Loucy (cell line): ENCODE results near the gene KRT26.

Experiments
- H2AFZ ChIP-seq: fragments of 200-600 bp; sonication (generic); 2 replicates; pipeline ENCODE4 v1.6.0; 2016; ENCODE audit warnings: antibody characterized with exemption, mild to moderate bottlenecking, low read length, moderate library complexity
- H3F3A ChIP-seq: fragments of 200-600 bp; 2 replicates; pipeline ENCODE4 v1.6.0; 2016; ENCODE audit warnings: antibody characterized with exemption, low read depth, mild to moderate bottlenecking
- H3K27me3 ChIP-seq: fragments of 200-600 bp; sonication (generic); 2 replicates; pipeline ENCODE4 v1.6.1; 2014; ENCODE audit warnings: low read length, mild to moderate bottlenecking; ENCODE audit not compliant: insufficient read depth, poor library complexity, severe bottlenecking
- H3K36me3 ChIP-seq: fragments of 200-600 bp; sonication (generic); 2 replicates; pipeline ENCODE4 v1.6.1; 2016; ENCODE audit warnings: low read length; ENCODE audit not compliant: insufficient read depth
- H3K4me1 ChIP-seq: fragments of 200-600 bp; sonication (generic); 2 replicates; pipeline ENCODE4 v1.5.1; 2014; ENCODE audit warnings: low read length, mild to moderate bottlenecking; ENCODE audit not compliant: insufficient read depth, poor library complexity, severe bottlenecking
- H3K4me2 ChIP-seq: fragments of 200-600 bp; sonication (generic); 2 replicates; pipeline ENCODE4 v1.6.0; 2014; ENCODE audit warnings: antibody characterized with exemption, low read length, low read depth, mild to moderate bottlenecking; ENCODE audit not compliant: poor library complexity, severe bottlenecking
- H3K4me3 ChIP-seq: fragments of 200-600 bp; sonication (generic); 2 replicates; pipeline ENCODE4 v1.5.1; 2014; ENCODE audit warnings: low read length, mild to moderate bottlenecking, mixed read lengths; ENCODE audit not compliant: poor library complexity, severe bottlenecking
- H3K79me2 ChIP-seq: fragments of 200-600 bp; sonication (generic); 2 replicates; pipeline ENCODE4 v1.6.1; 2014; ENCODE audit warnings: low read length; ENCODE audit not compliant: insufficient read depth
- H3K9ac ChIP-seq: fragments of 200-600 bp; sonication (generic); 2 replicates; pipeline ENCODE4 v1.6.0; 2014; ENCODE audit warnings: mild to moderate bottlenecking, low read depth, low read length, moderate library complexity; ENCODE audit not compliant: poor library complexity, severe bottlenecking
- H3K9me2 ChIP-seq: fragments of 200-600 bp; sonication (generic); replicated peaks from 2 replicates; pipeline ENCODE4 v1.6.1; 2016; ENCODE audit warnings: low read depth, low read length, mixed read lengths
- H3K9me3 ChIP-seq: fragments of 200-600 bp; sonication (generic); 2 replicates; pipeline ENCODE4 v1.6.1; 2014; ENCODE audit warnings: mild to moderate bottlenecking, antibody characterized with exemption, low read length, low read depth; ENCODE audit not compliant: insufficient read depth
- H4K20me1 ChIP-seq: fragments of 200-600 bp; sonication (generic); 2 replicates; pipeline ENCODE4 v1.6.0; 2014; ENCODE audit warnings: antibody characterized with exemption, low read length, mild to moderate bottlenecking; ENCODE audit not compliant: insufficient read depth, poor library complexity, severe bottlenecking
- CTCF ChIP-seq: fragments of 200-600 bp; sonication (generic); conservative IDR thresholded peaks from 2 replicates; pipeline ENCODE4 v1.5.1; 2014; ENCODE audit warnings: mild to moderate bottlenecking, antibody characterized with exemption, low read length
- EZH2phosphoT487 ChIP-seq: fragments of 200-600 bp; IDR thresholded peaks from 2 replicates; pipeline ENCODE4 v1.6.1; 2018; ENCODE audit warnings: antibody characterized with exemption, mild to moderate bottlenecking, moderate library complexity, borderline replicate concordance

KRT26 gene

GRCh38 chr17:40717776-40718175 is 54.2 kb downstream of the KRT26 start:
- Histone ChIP-seq H3F3A (no peaks in the 10 kb centered on the region), H3K4me1 (no peaks in the 10 kb centered on the region), H3K9me2 (no peaks in the 10 kb centered on the region), H4K20me1 (no peaks in the 10 kb centered on the region), H3K4me3 (no peak overlapping the region), H3K27me3 (no peaks in the 10 kb centered on the region), H3K36me3 (no peaks in the 10 kb centered on the region), H3K9me3 (no peaks in the 10 kb centered on the region), H3K4me2 (no peak overlapping the region), H3K9ac (no peak overlapping the region), H2AFZ (no peak overlapping the region), H3K79me2 (no peaks in the 10 kb centered on the region)
- TF ChIP-seq CTCF (no peak), EZH2phosphoT487 (no peak)
